KBM-7 (cell line): ENCODE measurements around the gene KRTAP5-4.
"Not testable (repeated sequence)": the region's sequence is repeated elsewhere in the genome, so short reads cannot be mapped to it uniquely, and the experiment has no call there.

Experiments used
- DNase-seq: peaks from one replicate; pipeline ENCODE4 v3.0.0-alpha.2; 2015
- in situ Hi-C: fragments of 300-500 bp; cut with MboI; formaldehyde crosslinking; loops from 2 replicates; pipeline ENCODE4 v1.14.3; 2020; ENCODE audit warnings: low sequenced_read_pairs, low pct_unique_long_range_greater_than_20kb, mixed read lengths

KRTAP5-4 gene

DNA sequence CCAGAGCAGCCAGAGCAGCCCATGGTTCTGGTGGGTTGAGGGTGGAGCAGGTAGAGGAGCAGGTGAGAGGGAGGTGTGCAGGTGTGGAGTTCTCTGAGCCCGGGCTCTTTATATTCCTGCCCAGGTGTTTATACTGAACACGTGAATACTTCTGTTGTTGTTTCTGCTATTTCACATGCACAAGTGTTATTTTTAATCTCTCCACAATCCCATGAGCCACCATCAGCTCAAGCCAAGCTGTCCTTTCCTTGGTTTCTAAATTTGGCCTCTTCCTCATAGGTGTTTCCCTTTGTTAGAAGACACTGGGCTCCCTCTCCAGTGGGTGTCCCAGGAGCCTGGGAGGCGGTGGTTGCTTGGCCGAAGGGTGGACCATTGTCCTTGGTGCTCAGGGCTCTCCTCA is 13.6 kb downstream of the KRTAP5-4 start, which contains the start of gene KRTAP5-3:
TSS of gene KRTAP5-3 (minus strand) at position 101 of the 400 bp plus-strand sequence. CDS start at position 23, 78 bp downstream.
- no peak for DNase-seq
- in situ Hi-C loops = no loop called here

DNA sequence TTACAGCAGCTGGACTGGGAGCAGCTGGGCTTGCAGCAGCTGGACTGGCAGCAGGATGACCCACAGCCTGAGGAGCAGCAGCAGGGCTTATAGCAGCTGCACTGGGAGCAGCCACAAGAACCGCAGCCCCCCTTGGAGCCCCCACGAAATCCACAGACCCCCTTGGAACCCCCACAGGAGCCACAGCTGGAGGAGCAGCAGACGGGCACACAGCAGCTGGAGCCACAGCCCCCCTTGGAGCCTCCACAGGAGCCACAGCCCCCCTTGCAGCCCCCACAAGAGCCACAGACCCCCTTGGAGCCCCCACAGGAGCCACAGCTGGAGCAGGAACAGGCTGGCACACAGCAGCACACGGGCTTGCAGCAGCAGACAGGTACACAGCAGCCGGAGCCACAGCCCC is 14.0 kb downstream of the KRTAP5-4 start:
- in situ Hi-C loops, DNase-seq: not testable (repeated sequence)

DNA sequence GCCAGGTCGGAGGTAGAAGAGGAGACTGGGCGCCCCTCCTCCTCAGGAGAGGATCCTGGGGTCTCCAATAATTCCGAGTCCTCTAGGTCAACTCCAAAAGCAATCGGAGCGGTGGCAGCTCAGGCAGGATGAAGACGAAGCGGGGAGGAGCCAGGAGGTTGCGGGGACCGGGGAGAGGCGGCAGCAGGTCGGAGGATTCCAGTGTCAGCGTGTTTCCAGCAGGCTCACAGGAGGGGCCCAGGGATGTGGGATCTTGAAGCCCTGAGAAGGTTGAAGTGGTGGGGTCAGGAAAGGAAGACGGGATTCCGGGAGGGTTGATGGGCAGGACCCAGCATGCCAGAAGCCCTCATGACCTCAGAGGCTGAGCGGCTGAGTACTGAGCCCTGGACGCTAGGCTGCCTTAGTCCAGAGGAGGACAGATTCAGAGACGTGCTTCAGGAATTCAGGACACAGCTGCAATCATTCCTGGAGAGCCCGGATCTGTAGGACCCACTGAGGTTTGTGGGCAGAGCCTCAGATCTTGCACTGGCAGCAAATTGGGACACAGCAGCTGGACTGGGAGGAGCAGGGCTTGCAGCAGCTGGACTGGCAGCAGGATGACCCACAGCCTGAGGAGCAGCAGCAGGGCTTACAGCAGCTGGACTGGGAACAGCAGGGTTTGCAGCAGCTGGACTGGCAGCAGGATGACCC is 14.6 kb downstream of the KRTAP5-4 start:
- DNase-seq, in situ Hi-C loops: not testable (repeated sequence)

DNA sequence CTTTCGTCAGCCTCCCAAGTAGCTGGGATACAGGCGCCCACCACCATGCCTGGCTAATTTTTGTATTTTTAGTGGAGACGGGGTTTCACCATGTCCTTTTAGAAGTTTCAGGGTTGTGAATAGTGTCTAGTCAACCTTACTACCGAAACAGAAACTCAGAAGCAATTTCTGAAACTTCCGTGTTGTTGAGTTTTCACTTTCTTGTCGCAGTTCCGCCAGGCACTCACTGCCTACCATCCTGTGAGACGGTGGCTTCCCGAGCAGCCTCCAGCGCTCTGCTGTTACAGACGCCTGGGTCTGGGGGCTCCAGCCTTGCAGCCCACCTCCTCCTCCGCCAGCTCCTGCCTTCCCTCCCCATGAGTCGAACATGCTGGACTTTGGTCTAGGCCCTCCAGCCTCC is 16.0 kb downstream of the KRTAP5-4 start:
- DNase-seq, in situ Hi-C loops: not testable (repeated sequence)

DNA sequence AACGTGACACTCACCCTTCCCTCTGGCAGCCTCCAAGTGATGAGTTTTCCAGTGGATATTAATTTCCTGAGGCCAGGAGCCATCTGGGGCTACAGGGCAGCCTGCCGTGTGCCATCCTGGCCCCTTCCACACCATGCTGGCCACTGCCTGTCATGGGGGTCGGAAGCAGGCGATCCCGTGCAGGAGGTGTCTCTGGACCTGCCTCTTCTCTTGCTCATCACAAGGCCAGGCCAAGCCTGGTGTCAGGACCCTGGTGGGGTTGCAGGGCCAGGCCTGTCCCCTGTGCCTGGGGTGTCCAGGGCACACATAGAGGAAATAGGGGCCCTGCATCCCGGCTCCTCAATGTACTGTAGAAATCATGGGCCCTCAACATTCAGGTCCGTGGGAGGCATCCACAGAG is 17.2 kb downstream of the KRTAP5-4 start:
- no peak for DNase-seq
- in situ Hi-C loops = no loop called here

DNA sequence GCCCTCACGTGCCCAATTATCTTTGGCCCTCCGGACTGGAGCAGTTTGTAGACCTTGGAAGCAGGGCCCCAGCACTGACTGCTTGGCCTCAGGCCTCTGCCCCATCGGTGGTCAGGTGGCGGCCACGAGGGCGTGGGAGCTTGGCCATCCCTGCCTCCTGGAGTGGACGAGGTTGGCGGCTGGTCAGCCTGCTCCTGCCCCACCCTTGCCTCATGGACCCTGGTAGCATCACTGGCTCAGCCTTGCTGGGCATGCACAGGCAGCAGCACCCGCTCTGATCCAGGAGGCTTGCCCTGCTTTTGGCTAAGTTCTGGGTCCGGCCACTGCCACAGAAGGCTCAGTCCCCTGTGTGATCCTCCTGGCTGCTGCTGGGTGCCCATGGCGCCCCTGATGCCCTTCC is 17.8 kb downstream of the KRTAP5-4 start:
- in situ Hi-C loops = no loop called here
- DNase-seq = no peak

DNA sequence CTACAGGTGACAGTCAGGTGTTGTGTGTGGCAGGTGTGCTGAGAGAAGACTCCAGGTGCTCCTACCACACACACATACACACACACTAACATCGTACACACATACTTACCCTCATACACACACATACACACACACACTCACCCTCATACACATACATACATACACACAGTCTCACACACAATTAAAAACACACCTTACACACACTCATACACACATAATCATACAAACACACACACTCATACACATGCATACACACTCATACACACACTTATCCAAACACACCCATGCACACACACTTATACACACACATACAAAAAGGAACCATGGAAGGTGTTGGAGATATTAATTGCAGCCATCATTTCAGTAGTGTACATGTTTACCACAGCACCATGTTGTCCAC is 18.3 kb downstream of the KRTAP5-4 start:
- in situ Hi-C loops = no loop called here
- no peak for DNase-seq

DNA sequence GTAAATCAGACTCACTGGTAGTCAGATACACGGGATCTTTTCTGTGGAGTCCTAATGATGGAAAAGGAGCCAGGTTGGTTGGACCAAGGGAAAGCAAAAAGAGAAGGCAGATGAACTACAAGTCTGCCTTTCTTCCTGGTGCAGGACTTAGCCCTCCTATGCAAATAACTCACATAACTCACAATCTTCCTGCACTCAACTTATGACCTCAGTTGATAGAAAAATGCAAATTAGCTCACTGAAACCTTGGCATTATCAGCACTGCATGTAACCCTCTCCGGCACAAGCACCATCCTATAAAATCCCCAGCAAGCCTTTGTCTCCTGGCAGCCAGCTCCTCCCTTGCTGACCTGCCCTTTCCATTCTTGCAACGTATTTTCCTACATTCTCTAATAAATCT is 20.3 kb downstream of the KRTAP5-4 start:
- DNase-seq, in situ Hi-C loops: not testable (repeated sequence)

DNA sequence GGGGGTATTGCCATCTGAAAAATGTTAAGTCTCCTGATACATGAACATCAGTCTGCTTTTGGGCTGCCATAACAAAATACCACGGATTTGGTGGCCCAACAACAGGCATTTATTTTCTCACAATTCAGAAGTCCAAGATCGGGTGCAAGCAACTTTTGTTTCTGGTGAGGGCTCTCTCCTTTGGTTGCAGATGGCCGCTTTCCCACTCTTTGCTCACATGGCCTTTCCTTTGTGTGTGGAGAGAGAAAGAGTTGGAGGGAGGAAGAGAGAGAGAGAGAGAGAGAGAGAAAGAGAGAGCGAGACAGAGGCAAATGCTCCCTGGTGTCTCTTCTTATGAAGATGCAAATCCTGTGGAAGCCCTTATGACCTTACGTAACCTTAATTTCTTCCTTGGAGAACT is 21.3 kb downstream of the KRTAP5-4 start:
- DNase-seq = no peak
- in situ Hi-C loops = no loop called here

DNA sequence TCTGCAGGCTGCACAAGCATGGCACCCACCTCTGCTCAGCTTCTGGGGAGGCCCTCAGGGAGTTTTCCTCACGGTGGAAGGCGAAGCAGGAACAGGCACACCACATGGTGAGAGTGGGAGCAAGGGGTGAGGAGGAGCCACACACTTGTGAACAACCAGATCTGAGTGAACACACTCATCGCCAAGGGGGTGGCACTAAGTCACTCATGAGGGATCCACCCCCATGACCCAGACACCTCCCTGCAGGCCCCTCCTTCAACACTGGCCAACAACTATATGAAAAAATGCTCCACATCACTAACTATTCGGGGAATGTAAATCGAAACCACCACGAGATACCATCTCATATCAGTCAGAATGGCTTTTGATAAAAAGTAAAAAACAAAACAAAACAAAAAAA is 23.1 kb downstream of the KRTAP5-4 start:
- DNase-seq = no peak
- in situ Hi-C loops = no loop called here

DNA sequence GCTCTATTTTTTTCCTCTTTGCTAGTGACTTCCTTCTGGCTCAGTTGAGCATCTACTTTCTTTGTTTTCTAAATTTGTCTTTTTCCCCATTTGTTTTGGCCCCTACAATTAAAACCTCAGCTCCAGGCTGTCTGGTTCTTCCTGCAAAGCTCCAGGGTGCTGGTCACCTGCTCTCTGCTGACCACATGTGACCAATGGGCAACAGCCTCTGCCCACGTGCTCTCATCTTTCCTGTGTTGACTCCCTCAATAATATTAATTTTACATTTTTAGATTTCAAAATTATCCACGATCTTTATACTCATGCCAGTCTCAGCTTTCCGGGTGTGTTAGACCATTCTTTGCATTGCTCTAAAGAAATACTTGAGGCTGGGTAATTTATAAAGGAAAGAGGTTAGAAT is 23.5 kb downstream of the KRTAP5-4 start:
- in situ Hi-C loops, DNase-seq: not testable (repeated sequence)

DNA sequence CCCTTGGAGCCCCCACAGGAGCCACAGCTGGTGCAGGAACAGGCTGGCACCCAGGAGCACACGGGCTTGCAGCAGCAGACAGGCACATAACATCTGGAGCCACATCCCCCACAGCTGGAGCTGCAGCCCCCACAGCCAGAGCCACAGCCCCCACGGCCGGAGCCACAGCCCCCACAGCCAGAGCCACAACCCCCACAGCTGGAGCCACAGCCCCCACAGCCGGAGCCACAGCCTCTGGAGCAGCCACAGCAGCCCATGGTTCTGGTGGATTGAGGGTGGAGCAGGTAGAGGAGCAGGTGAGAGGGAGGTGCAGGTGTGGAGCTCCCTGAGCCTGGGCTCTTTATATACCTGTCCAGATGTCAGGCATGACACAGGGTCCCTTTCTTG is 24.0 kb downstream of the KRTAP5-4 start, which contains the start of gene KRTAP5-2:
TSS of gene KRTAP5-2 (minus strand) at position 301 of the 387 bp plus-strand sequence. CDS start at position 257, 44 bp downstream.
- DNase-seq = no peak
- in situ Hi-C loops = no loop called here

DNA sequence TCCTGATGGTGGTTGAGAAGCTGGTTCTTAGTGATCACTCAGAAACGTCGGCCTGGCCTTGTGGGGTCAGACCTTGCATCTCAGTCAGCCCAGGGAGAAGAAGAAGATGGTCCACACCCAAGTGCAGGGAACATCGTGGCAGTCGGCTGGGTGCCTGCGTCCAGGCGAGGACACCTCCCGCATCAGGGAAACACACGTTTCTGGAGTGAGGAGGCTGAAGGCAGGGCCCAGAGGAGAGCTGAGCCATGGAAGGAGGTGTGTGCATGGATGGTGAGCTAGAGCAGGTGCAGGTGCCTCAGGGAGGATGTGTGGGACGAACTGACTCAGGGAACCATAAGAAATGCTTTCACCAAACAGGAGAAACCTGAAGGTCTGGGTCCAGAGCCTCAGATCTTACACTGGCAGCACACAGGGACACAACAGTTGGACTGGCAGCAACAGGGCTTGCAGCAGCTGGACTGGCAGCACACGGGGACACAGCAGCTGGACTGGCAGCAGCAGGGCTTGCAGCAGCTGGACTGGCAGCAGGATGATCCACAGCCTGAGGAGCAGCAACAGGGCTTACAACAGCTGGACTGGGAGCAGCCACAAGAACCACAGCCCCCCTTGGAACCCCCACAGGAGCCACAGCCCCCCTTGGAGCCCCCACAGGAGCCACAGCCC is 24.5 kb downstream of the KRTAP5-4 start:
- DNase-seq = no peak
- in situ Hi-C loops = no loop called here

DNA sequence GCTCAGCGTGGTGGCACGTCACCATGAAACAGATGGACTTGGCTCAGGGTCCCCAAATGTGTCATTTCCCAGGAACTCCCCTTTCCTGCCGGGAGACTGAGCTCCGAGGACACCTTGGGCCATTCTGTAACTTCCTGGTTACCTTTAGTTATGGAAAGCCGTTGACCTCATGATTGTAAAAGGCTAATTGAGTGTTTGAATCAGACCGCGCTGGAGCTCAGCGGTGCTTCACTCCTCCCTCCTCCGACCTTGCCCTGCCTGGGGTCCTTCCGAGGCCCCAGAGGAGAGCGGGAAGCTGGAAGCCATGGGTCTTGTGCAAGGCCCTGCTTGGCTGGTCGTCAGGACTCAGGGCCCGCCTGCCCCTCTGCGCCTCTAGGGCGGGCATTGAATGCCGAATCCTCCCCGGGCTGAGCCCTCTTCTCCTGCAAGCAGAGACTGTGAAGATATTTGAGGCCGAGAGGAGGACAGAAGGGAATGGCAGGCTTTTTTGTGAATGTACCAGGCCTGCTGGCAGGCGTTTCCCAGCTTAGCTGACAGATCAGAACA is 25.3 kb downstream of the KRTAP5-4 start:
- in situ Hi-C loops, DNase-seq: not testable (repeated sequence)

DNA sequence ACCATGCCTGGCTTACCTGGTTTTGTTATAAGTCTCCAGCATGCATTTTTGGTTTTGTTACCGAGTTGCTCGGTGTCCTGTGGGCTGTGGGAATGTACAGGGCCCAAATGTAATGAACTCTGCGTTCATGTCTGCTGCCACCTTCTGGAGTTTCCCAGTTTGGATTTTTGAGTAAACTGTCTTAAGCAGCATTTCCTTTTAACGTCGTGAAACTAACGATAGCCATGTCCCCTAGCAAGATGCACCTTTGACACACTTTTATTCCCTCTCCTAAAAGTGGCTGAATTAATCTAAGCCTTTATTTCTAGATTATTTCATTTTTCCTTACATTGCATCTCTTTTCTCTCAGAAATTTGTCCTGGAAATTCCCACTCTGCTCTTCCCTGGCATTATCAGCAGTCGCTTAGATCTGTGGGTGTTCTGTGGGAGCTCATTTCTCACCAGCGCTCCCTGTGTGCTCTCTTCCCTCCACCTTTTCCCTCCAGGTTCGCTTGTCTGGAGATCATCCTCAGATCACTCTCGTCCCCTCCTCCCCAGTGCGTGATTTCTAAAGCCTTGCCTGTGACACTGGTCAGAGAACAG is 25.9 kb downstream of the KRTAP5-4 start:
- in situ Hi-C loops, DNase-seq: not testable (repeated sequence)

DNA sequence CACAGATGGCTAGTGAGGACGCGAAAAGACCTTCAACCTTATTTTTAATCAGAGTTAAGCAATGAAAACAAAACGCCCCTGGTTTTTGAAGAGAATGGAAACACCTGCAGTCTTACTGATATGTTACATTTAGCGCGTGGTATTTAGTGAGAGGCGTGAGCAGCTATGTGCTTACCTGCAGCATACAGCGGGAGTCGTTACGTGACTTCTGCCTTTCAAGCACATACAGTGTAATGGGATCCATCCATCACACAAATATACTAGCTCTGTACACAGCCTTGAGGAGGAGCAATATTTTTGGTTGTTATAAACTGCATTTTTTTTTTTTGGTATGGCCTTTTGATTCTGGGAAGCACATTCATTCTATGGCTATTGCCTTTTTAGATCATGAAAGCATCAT is 29.3 kb downstream of the KRTAP5-4 start:
- in situ Hi-C loops = no loop called here
- DNase-seq = no peak

DNA sequence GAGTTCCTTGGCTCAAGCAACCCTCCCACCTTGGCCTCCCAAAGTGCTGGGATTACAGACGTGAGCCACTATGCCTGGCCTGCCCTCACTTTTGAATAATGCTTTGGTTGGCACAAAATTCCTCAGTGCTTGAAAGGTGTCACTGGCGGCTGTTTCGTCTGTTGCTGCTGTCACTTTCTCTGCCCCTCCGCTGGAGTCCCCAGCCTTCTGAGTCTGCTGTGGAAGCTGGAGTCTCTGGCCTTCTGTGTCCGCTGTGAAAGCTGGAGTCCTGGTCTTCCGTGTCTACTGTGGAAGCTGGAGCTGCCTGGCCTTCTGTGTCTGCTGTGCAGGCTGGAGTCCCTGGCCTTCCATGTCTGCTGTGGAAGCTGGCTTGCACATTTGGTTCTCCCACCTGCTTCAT is 31.9 kb downstream of the KRTAP5-4 start:
- in situ Hi-C loops = no loop called here
- no peak for DNase-seq

DNA sequence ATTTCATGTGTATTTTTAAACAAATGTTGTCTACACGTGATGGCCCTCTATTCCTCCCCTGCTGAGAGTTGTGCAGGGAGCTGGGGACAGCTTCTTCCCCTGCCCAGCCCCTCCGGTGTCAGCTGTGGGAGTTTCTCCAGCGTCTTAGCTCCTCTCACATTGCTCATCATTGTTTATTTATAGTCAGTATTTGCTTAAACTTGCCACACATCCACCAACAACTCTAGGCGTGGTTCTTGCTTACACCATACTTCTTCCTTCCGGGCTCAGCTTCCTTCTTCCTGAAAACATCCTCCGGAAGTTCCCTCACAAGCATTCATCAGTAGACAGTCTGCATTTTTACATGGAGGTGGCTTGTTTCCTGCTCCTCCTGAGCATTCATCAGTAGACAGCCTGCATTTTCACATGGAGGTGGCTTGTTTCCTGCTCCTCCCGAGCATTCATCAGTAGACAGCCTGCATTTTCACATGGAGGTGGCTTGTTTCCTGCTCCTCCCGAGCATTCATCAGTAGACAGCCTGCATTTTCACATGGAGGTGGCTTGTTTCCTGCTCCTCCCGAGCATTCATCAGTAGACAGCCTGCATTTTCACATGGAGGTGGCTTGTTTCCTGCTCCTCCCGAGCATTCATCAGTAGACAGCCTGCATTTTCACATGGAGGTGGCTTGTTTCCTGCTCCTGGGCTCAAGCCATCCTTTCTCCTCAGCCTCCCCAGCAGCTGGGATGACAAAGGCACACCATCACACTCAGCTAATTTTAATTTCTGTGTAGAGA is 32.6 kb downstream of the KRTAP5-4 start:
- in situ Hi-C loops, DNase-seq: not testable (repeated sequence)

DNA sequence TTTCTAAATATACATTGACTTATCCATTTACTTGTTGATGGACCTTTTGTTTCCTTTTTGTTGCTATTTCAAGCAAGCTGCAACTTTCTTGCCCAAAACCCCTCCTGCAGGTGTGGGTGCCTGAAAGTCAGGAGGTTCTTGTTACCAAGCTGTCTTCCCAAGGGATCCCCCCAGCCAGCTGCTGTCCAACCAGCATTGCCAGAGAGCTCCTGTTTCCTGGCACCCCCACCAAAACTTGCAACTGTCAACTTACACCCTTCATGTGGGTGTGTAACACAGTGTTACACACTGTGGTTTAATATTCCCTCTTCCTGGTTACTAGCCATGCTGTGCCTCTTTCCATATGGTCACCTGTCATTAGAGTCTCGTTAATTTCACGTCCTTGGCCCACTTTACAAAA is 35.2 kb downstream of the KRTAP5-4 start:
- in situ Hi-C loops = no loop called here
- no peak for DNase-seq
